Colonic mucosa (tissue), 4 donors: ENCODE data around the gene CAMSAP1. TPM values are rescaled to one million over a fixed set of nuclear protein-coding genes. Genes with fewer than 3 reads are reported as not detected.

Experiments
- DNase-seq: peaks from one replicate; pipeline ENCODE4 v3.0.0-alpha.2; 2020
- H3K27ac ChIP-seq: fragments of 200-600 bp; one replicate; pipeline ENCODE4 v1.8.0; 2021
- H3K27me3 ChIP-seq: fragments of 200-600 bp; one replicate; pipeline ENCODE4 v1.8.0; 2021
- H3K36me3 ChIP-seq: fragments of 200-600 bp; one replicate; pipeline ENCODE4 v1.8.0; 2021
- H3K4me1 ChIP-seq: fragments of 200-600 bp; one replicate; pipeline ENCODE4 v1.8.0; 2021; ENCODE audit warnings: mild to moderate bottlenecking
- H3K4me3 ChIP-seq: fragments of 200-600 bp; one replicate; pipeline ENCODE4 v1.8.0; 2021
- H3K9ac ChIP-seq, 2 donors: one replicate each; pipeline ENCODE4 v1.7.0; 2013; ENCODE audit warnings: control low read depth in 2 of 2, low read depth in 2 of 2, low read length in 2 of 2
- H3K9me3 ChIP-seq: fragments of 200-600 bp; one replicate; pipeline ENCODE4 v1.8.0; 2021
- CTCF ChIP-seq: fragments of 200-600 bp; IDR thresholded peaks from one replicate; pipeline ENCODE4 v1.8.0; 2022; ENCODE audit warnings: antibody characterized with exemption, mild to moderate bottlenecking
- intact Hi-C: fragments of 100-400 bp; cut with DNase I; formaldehyde crosslinking; loops from one replicate; pipeline ENCODE4 v1.14.1; 2022
- total RNA-seq, 2 donors: library from RNA; stranded (reverse); fragmentation: NEBNext Ultra II Directional in 1 of 2; extraction: Animal tissue kit (Norgen Biotek cat#: 25700) in 1 of 2; gene quantifications; one replicate each; pipeline ENCODE4 v1.2.1, GENCODE V29; 2021
- donor health status: healthy.
- donor health status: DM: no; HTN: no; CAD: no.
- donor health status: DM: no; HTN: no; CAD: no.

CAMSAP1 gene
- total RNA-seq, 2 donors from 2014 or later = 14.0 to 14.4 TPM

GRCh38 chr9:135783540-135784245, 123.7 kb downstream of the CAMSAP1 start:
- intact Hi-C loops = no loop called here
- H3K36me3 ChIP-seq = no peaks in the 10 kb centered on the region
- no peak overlapping the region for H3K4me3 ChIP-seq
- no peak overlapping the region for H3K27ac ChIP-seq
- TF ChIP-seq CTCF = no peak
- H3K27me3 ChIP-seq = no peaks in the 10 kb centered on the region
- no peak for DNase-seq
- H3K9ac ChIP-seq = no peak overlapping the region
- H3K4me1 ChIP-seq = no peaks in the 10 kb centered on the region
- H3K9me3 ChIP-seq = no peaks in the 10 kb centered on the region

- Histone ChIP-seq H3K4me3 (no peak overlapping the region), H3K9ac (no peak overlapping the region), H3K9me3 (no peaks in the 10 kb centered on the region), H3K27me3 (no peaks in the 10 kb centered on the region), H3K27ac (no peak overlapping the region), H3K36me3 (no peaks in the 10 kb centered on the region), H3K4me1 (no peaks in the 10 kb centered on the region)
- TF ChIP-seq CTCF = no peak
- no peak for DNase-seq
- intact Hi-C loops = no loop called here
Measured at GRCh38 chr9:135782946-135783345, 124.4 kb downstream of the CAMSAP1 start.

GRCh38 chr9:135780626-135781025, 126.7 kb downstream of the CAMSAP1 start:
- DNase-seq = no peak
- H3K4me1 ChIP-seq = no peaks in the 10 kb centered on the region
- H3K9ac ChIP-seq = no peak overlapping the region
- H3K4me3 ChIP-seq = no peak overlapping the region
- H3K27me3 ChIP-seq = no peaks in the 10 kb centered on the region
- H3K27ac ChIP-seq = no peak overlapping the region
- intact Hi-C loops = no loop called here
- no peaks in the 10 kb centered on the region for H3K9me3 ChIP-seq
- TF ChIP-seq CTCF = no peak
- no peaks in the 10 kb centered on the region for H3K36me3 ChIP-seq

GRCh38 chr9:135780086-135780485, 127.3 kb downstream of the CAMSAP1 start:
- no peak for TF ChIP-seq CTCF
- H3K36me3 ChIP-seq = no peaks in the 10 kb centered on the region
- no peaks in the 10 kb centered on the region for H3K9me3 ChIP-seq
- intact Hi-C loops = no loop called here
- H3K9ac ChIP-seq = no peak overlapping the region
- DNase-seq = no peak
- no peaks in the 10 kb centered on the region for H3K4me1 ChIP-seq
- H3K27ac ChIP-seq = no peak overlapping the region
- H3K27me3 ChIP-seq = no peaks in the 10 kb centered on the region
- no peak overlapping the region for H3K4me3 ChIP-seq

GRCh38 chr9:135779571-135779970, 127.8 kb downstream of the CAMSAP1 start:
- no peak overlapping the region for H3K9ac ChIP-seq
- no peaks in the 10 kb centered on the region for H3K9me3 ChIP-seq
- no peaks in the 10 kb centered on the region for H3K4me1 ChIP-seq
- intact Hi-C loops = no loop called here
- H3K27me3 ChIP-seq = no peaks in the 10 kb centered on the region
- no peaks in the 10 kb centered on the region for H3K36me3 ChIP-seq
- DNase-seq = no peak
- no peak overlapping the region for H3K4me3 ChIP-seq
- no peak for TF ChIP-seq CTCF
- H3K27ac ChIP-seq = no peak overlapping the region
